ENCODE measurements around the gene ASXL3. TPM values are rescaled to one million over a fixed set of nuclear protein-coding genes. Genes with fewer than 3 reads are reported as not detected.

ASXL3 gene
- polyA plus RNA-seq, 1 donor (not counting 4 experiments of a cell fraction or from before 2014, with no cell fraction given): not detected

DNA sequence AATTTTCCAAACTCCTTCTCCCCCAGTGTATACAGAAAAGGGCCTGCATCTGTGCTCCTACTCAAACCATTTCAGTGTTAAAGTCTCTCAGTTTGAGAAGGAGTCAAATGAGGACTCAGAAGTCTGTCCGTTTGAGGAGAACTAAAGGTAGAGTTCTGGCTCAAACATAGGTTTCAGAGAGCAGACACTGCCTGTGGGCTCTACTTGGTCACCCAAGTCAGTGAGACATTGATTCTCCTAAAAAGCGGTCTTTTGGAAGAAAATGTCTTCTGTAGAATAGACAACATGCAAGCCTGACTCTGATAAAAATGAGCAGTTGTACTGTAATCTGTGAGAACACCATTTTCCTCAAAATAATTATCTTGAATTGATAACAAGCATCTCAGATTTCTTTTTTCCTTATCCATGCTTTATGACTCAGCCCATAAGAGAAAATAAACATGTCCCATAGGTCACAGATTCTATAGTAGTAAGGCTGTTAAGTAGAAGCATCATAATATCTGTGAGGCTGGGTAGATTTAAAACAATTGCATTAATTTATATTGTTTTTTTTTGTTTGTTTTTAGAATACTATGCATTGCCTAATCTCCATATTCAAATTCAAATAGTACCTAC lies 82.8 kb downstream of the ASXL3 start:
- FAIRE-seq: no peak

DNA sequence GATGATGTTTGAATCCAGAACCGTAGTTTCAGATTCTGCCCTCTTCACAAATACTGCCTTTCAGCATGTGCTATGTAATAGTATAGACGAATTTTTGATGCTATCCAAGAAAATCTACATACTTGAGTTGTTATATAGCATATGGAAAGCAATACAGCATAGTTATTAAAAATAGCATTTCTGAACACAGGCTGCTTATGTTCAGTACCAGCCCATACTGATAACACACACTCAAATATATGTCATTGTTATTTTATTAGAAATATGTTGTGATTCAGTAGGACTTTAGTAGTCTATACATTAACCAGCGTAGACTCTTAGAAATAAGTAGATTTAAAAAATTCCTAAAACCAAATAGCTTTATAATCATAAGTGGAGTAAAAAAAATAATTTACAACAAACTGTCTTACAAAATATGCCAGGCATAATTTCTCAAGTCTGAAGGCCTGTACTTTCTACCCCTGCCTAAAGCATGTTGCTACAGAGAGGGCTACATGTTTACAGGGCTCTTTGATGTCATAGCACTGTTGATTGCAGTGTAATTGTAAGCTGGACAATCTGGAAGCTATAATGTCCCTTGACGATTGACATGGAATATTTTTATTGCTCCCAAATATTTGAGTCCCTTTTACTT lies 86.3 kb downstream of the ASXL3 start:
- dilution Hi-C loops (cut with MboI; ENCODE audit: extremely low pct_ligation_motif_present, low sequenced_read_pairs): no loop called here
- H4K20me1 ChIP-seq (ENCODE audit: control insufficient read depth, extremely low read depth, insufficient read depth, low read length): no peaks in the 10 kb centered on the region
- H3K9ac ChIP-seq (ENCODE audit: control insufficient read depth, extremely low read depth, insufficient read depth, low read length): no peak overlapping the region
- H3K4me2 ChIP-seq (ENCODE audit: control insufficient read depth, extremely low read depth, insufficient read depth, low read depth, low read length): no peak overlapping the region
- no peak overlapping the region for H2AFZ ChIP-seq (ENCODE audit: control insufficient read depth, low read length)
- no peak overlapping the region for H3K27ac ChIP-seq (ENCODE audit: control insufficient read depth, insufficient read depth, low read length)
- FAIRE-seq (no peak), DNase-seq (ENCODE audit: low read depth, low spot score) (no peak)
- no peaks in the 10 kb centered on the region for H3K27me3 ChIP-seq (ENCODE audit: control insufficient read depth, extremely low read depth, insufficient read depth, low read length)
- no peak for TF ChIP-seq EZH2 (IDR thresholded peaks at IDR 0.05; ENCODE audit: low read length)
- TF ChIP-seq, protein P1, sequence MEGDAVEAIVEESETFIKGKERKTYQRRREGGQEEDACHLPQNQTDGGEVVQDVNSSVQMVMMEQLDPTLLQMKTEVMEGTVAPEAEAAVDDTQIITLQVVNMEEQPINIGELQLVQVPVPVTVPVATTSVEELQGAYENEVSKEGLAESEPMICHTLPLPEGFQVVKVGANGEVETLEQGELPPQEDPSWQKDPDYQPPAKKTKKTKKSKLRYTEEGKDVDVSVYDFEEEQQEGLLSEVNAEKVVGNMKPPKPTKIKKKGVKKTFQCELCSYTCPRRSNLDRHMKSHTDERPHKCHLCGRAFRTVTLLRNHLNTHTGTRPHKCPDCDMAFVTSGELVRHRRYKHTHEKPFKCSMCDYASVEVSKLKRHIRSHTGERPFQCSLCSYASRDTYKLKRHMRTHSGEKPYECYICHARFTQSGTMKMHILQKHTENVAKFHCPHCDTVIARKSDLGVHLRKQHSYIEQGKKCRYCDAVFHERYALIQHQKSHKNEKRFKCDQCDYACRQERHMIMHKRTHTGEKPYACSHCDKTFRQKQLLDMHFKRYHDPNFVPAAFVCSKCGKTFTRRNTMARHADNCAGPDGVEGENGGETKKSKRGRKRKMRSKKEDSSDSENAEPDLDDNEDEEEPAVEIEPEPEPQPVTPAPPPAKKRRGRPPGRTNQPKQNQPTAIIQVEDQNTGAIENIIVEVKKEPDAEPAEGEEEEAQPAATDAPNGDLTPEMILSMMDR (optimal IDR thresholded peaks at IDR 0.05 in 1 of 3, IDR thresholded peaks at IDR 0.05 in 1 of 3, conservative IDR thresholded peaks at IDR 0.05 in 1 of 3; ENCODE audit: extremely low read depth in 1 of 3, insufficient read depth in 2 of 3, low read length in 3 of 3): no peak
- no peaks in the 10 kb centered on the region for H3K9me3 ChIP-seq (ENCODE audit: control insufficient read depth, low read depth, low read length)
- no peaks in the 10 kb centered on the region for H3K36me3 ChIP-seq (ENCODE audit: control insufficient read depth in 2 of 2, extremely low read depth in 1 of 2, insufficient read depth in 2 of 2, low read length in 2 of 2)
- no peaks in the 10 kb centered on the region for H3K79me2 ChIP-seq (ENCODE audit: control insufficient read depth, insufficient read depth, low read length)
- H3K4me1 ChIP-seq (ENCODE audit: control insufficient read depth, extremely low read depth, insufficient read depth, low read length): no peaks in the 10 kb centered on the region
- no peaks in the 10 kb centered on the region for H3K9me1 ChIP-seq (ENCODE audit: control insufficient read depth, extremely low read depth, insufficient read depth, low read length)
- no peak overlapping the region for H3K4me3 ChIP-seq (ENCODE audit: control insufficient read depth in 2 of 3, extremely low read depth in 1 of 3, insufficient read depth in 2 of 3, low read depth in 1 of 3, low read length in 3 of 3)

More for the DNA sequence above, 82.8 kb downstream of the ASXL3 start:
- no peak for DNase-seq (ENCODE audit: low read depth, low spot score)
- Histone ChIP-seq H3K9me1 (ENCODE audit: control insufficient read depth, extremely low read depth, insufficient read depth, low read length) (no peaks in the 10 kb centered on the region), H3K4me3 (ENCODE audit: control insufficient read depth in 2 of 3, extremely low read depth in 1 of 3, insufficient read depth in 2 of 3, low read depth in 1 of 3, low read length in 3 of 3) (no peak overlapping the region), H3K9me3 (ENCODE audit: control insufficient read depth, low read depth, low read length) (no peaks in the 10 kb centered on the region), H3K4me2 (ENCODE audit: control insufficient read depth, extremely low read depth, insufficient read depth, low read depth, low read length) (no peak overlapping the region), H3K9ac (ENCODE audit: control insufficient read depth, extremely low read depth, insufficient read depth, low read length) (no peak overlapping the region), H3K36me3 (ENCODE audit: control insufficient read depth in 2 of 2, extremely low read depth in 1 of 2, insufficient read depth in 2 of 2, low read length in 2 of 2) (no peaks in the 10 kb centered on the region), H3K79me2 (ENCODE audit: control insufficient read depth, insufficient read depth, low read length) (no peaks in the 10 kb centered on the region), H3K4me1 (ENCODE audit: control insufficient read depth, extremely low read depth, insufficient read depth, low read length) (no peaks in the 10 kb centered on the region), H4K20me1 (ENCODE audit: control insufficient read depth, extremely low read depth, insufficient read depth, low read length) (no peaks in the 10 kb centered on the region), H2AFZ (ENCODE audit: control insufficient read depth, low read length) (no peak overlapping the region), H3K27ac (ENCODE audit: control insufficient read depth, insufficient read depth, low read length) (no peak overlapping the region), H3K27me3 (ENCODE audit: control insufficient read depth, extremely low read depth, insufficient read depth, low read length) (no peaks in the 10 kb centered on the region)
- dilution Hi-C loops (cut with MboI; ENCODE audit: extremely low pct_ligation_motif_present, low sequenced_read_pairs): no loop called here
- no peak for TF ChIP-seq EZH2 (IDR thresholded peaks at IDR 0.05; ENCODE audit: low read length)
- TF ChIP-seq, protein P1 (optimal IDR thresholded peaks at IDR 0.05 in 1 of 3, IDR thresholded peaks at IDR 0.05 in 1 of 3, conservative IDR thresholded peaks at IDR 0.05 in 1 of 3; ENCODE audit: extremely low read depth in 1 of 3, insufficient read depth in 2 of 3, low read length in 3 of 3): no peak
